GM19238 (cell line): ENCODE results near the gene DAPK1.

Experiments used
- DNase-seq: peaks from one replicate; pipeline ENCODE4 v3.0.0; 2011; ENCODE audit warnings: low spot score; ENCODE audit not compliant: insufficient read length

Gene DAPK1

DNA sequence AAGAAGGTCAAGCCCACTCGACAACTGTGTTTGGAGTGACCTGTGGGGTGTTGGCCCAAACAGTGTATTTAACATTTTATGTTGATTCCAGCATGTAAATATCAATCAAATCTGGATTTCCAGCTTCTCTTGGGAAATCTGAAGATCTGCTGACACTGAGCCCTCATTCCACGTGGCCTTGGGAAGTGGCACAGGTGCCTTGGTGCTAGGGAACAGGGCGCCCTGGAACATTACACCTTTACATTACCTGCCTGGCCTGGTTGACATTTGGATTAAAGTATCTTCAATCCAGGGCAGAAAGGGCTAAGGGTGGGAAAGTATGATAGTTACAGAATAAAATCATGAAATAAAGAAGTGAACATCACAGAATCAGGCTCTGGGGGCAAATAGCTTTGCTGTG is 143.4 kb downstream of the DAPK1 start:
- no peak for DNase-seq

GRCh38 chr9:87642330-87643106 is 144.9 kb downstream of the DAPK1 start:
- no peak for DNase-seq

DNA sequence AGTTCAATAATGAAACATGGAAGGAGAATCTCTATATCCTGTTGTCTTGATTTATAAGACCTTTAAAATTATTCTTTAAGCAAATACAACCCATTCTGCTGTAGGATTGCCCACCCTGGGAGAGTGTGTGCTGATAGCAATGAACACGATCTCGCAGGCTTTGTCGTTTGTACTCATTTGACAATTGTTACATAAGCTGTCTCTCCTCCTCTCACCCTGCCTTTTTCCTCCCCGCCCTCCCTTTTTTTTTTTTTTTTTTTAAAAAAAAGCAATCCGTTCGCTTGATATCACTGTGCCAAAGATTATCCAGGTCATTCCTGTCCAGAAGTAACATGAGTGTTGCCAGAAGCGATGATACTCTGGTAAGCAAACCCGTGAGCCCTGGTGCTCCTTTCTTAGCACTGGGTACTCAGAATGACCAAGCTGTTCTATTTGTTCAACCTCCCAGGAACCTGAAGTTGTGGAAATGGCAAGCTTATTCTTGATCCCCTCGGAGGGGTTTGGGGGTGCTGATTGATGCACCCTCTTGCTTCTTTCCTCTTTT is 145.5 kb downstream of the DAPK1 start:
- DNase-seq: no peak

DNA sequence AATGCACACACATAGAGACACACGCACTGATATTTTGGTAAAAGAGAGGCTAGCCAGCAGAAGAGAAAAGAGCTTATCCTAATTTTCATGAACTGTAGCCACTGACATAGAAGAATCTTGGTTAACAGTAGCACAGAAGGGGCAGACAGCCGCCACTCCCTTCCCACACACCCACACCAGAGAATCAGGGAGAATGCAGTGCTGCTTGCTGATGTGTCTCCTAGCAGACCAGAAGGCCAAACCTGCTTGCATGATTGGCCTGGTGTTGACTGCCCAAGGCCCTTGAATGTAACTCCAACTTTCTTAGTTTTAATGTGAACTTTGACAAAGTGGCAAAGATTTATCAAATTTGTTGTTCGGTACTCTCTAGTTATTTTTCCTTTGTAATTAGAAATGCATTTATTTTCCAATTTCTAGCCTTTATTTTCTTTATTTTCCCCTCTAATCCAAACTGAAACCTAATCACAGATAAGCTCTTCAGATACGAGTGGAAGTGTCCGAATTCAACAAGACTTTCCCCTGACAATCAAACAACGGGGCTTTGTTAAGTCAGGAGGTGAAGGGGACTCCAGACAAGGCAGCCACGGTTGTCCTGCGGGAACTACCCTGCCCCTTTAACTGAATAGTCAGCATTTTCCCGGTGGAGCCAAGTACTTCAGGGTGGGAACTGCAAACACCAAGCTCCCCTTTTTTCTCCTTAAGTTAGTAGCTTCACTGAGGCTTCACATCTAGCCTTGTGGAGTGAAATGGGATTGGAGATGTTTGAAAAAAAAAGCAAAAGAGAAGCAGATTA is 146.3 kb downstream of the DAPK1 start:
- DNase-seq: no peak

DNA sequence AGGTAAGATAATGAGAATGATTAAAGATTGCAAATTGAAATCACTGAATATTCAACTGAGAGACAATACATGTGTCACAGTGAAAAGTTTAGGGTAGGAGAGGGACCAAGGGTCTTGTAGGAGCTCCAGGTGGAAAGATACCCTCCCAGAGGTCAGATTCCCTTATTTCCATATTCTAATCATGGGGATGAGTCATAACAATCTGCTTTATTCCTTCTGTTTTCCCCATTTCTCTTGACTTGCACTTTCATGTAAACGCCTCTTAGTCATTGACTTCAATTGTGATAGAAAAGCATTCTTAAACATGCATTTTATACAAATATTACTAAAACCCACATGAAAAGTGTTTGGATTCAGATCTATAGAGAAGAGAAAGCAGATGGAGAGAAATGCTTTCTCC is 147.0 kb downstream of the DAPK1 start:
- no peak for DNase-seq

GRCh38 chr9:87646546-87646945 is 148.9 kb downstream of the DAPK1 start:
- no peak for DNase-seq

DNA sequence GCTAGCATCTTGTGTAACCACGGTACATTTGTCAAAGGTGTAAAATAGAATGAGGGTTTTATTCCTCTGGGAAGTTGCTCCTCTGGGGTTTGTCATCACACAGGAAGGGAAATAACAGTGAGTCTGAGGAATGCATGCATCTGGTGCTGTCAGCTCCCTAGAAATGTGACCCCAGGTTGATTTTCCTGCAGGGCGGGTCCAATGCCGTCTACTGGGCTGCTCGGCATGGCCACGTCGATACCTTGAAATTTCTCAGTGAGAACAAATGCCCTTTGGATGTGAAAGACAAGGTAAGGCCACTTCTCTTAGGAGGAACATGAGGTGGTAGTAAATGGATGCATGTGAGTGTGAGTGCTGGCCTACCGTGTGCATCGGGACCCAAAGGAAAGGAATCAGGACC is 149.4 kb downstream of the DAPK1 start:
- no peak for DNase-seq

DNA sequence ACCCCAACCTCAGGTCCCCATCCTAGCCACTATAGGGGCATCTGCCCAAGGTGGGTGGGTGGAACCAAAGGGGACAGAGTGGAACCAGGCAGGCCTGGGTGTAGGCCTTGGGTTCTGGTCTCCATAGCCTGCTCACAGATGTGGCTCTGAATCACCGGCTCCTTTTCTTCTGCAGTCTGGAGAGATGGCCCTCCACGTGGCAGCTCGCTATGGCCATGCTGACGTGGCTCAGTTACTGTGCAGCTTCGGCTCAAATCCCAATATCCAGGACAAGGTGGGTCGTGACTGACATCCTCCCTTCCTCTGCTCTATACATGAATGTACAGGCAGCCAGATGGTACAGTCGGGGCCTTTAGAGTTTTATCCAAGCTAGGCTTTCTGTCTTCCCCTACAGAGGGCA is 150.9 kb downstream of the DAPK1 start:
- no peak for DNase-seq

DNA sequence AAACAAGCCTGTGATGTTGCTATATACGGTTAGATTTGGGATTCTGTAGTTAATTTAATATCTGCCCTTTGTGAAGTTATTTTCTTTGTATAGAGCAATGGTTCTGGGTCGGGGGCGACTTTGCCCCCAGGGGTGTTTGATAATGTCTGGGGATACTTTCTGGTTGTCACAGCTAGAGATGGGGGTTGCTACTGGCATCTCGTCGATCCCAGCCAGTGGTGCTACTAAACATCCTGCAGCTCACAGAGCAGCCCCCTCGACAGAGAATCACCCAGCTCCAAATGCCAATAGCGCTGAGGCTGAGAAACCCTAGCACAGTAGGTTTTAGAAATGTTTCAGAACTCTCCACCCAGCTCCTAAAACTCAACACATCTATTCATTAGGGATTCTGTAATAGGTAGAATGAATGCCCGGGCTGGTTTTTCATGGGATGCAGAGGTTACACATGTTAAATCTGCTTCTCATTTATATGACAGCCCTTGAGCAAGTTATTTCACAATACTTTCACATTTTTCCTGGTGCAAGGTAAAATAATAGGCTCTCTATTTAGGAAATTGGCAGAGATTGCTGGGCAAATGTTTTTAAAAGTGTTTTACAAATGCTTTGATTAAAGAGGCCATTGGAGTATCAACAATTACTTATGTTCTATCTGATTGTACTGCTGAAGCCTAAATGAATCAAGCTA is 153.1 kb downstream of the DAPK1 start:
- no peak for DNase-seq

GRCh38 chr9:87651431-87651830 is 153.8 kb downstream of the DAPK1 start:
- no peak for DNase-seq

DNA sequence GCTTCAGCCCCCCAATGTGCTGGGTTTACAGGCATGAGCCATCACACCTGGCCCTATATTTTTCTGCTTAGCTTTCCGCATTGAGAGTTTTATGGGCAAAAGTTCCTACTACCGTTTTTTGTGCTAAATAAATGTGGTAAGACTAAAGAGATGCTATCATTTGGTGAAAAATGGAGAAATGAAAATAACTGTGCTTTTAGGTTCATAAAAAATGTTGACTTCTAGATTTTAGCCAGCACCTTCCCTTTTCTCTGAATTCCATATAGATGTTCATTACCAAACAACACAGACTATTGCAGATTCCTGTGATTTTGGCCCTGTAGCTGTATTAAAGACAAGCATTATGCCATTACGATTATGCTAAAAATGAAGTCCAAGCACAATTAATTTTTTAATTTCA is 156.3 kb downstream of the DAPK1 start:
- no peak for DNase-seq

GRCh38 chr9:87655731-87656130 is 158.1 kb downstream of the DAPK1 start:
- DNase-seq: no peak

- DNase-seq: no peak
Measured at GRCh38 chr9:87656485-87656884, 158.8 kb downstream of the DAPK1 start.

DNA sequence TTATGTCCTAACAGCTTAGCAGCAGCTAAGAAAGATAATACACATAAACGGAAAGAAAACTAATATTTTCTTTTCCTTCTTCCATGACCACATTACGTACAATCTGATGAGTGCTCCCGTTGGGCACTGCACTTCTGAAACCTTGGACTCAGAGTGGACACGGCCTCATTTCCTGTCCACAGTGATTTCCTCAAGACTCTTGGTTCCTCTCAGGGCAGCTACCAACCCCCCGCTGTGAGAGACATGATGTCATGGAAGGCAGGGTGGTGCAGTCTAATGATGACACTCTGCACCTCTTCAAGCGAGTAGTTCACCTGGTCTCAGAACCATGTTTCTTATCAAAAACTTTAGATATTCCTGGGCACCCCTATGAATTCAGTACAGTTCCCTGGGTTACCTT is 159.5 kb downstream of the DAPK1 start:
- no peak for DNase-seq

DNA sequence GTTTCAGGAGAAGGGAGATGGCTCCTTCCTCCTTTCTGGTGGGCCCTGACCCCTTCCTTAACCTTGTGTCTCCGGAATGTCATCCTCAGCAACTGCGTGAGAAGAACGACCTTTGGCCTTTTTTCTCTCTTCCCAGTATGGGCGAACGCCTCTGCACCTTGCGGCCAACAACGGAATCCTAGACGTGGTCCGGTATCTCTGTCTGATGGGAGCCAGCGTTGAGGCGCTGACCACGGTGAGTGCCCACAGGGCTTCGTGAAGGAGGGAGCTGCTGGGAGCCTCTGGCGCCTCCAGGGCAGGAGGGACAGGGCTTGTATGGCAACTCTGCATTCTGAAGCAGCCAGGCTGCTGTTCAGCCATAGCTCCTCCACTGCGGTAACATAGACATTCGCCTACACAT is 160.2 kb downstream of the DAPK1 start:
- no peak for DNase-seq

DNA sequence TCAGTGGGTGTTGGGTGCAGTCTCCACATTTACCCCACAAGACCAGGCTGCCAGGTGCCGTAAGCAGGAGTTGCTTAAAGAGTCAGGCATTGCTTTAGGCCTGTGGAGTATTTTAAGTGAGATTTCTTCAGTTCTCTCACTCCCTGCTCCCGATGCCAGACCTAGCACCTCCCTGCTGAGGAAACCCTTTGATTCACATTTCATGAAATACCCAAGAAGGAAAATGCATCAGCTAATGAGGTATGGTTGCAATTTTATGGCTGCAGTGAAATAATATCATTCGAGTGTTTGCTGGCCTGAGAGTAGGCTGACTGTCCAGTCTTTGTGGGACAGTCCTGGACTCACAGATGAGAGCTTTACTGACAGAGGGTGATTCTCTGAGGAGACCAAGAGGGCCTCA is 160.8 kb downstream of the DAPK1 start:
- DNase-seq: no peak

DNA sequence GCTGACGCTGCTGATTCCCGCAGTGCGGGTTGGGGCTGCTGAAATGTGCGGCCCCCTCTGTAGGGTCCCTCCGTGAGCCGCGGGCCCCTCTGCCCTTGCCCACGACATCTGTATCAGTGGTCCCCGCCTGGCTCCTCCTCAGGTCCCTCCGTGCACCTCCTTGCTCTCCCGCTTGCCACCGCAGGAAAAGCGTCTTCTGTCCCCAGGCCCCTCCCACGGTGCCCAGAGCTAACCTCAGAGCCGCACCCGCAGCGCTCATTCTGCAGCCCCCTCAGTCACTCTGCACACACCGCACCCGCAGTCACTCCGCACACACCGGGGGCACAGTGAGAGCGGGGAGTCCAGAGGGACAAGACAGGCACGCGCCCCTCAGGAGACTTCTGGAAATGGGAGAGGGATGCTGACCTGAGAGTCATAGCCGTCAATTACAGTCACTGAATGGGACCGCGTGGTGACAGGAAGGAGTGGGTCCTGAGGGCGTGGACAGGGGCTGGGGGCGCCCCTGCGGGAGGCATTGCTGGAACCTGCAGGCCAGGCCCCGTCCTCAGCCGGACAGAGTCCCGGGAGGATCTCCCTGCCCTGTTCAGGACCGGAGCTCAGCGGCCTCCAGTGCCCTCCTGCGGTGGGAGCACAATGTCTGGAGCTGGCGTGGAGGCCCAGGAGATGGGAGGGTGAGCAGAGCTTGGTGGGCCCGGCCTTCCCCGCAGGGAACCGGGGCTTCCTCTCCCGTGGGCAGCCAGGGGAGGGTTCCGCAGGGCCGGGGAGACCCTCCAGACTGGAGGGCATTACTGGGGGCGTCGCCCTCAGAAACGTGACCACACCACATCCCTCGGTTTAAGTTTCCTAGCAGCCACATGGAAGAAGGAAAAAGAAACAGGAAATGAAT is 162.1 kb downstream of the DAPK1 start:
- no peak for DNase-seq

DNA sequence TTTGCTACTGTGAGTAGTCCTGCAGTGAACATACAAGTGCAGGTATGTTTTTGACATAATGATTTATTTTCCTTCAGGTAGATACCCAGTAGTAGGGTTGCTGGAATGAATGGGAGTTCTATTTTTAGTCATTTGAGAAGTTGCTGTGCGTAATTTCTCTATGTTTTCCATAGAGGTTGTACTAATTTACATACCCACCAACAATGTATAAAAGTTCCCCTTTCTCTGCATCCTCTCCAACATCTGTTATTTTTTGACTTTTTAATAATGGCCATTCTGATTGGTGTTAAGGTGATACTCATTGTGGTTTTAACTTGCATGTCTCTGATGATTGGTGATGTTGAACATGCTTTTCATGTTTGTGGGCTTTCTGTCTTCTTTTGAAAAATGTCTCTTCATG is 163.6 kb downstream of the DAPK1 start:
- no peak for DNase-seq

DNA sequence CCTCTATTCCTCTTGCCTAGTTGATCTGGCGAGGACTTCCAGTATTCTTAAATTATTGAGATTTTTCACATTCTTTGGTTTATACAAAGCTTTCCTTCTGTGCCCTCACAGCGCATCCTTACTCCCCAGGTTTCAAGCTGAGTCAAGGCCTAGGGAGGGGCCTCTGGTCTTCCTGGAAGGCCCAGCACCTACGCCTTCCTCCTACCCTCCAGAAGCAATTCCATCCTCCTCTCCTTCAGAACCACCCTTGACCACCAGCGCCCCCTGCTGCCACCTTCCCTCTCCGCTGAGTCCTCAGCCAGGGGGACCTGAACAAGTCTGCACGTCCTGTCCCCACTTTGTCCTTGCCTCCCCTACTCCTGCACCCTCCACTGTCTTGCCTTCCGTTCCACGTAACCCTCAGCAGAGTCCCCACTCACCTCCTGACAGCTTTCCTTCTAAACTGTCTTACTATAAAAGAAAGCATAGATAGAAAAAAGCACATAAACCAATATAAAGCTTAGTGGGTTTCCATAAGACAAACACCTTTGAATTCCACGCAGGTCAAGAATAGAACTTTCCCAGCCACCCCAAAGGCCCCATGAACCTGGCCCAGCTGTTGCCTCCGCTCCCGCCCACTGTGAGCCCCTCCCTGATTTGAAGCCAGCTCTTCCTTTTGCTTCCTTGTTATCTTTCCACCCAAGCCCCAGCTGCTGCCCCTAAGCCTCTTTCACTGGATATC is 165.3 kb downstream of the DAPK1 start:
- DNase-seq: peak; percentile 53

GRCh38 chr9:87663556-87663955 is 165.9 kb downstream of the DAPK1 start:
- DNase-seq: no peak
